ENCODE data around the gene TET3. TPM values are rescaled to one million over a fixed set of nuclear protein-coding genes. Genes with fewer than 3 reads are reported as not detected.

The TET3 gene
- total RNA-seq, 2 donors from 2014 or later = 23.5 to 26.3 TPM

DNA sequence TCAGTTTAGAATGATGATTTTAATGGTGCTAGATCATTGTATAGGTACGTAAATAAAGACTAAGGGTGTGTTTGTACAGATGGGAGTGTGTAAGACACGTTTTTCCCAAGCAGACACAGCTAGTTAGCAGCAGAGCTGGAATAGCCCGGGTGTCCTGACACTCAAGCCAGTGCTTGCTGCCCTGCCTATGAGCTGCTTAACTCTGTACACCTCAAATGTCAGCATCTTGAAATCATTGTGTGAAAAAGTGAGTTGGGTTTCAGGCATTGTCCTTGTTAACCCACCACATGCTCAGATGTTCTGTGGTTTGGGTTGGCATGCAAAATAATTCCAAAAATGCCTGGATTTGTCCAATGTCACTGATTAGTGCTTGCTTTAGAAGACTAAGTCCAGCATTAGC is 13.0 kb upstream of the TET3 start:
- no peaks in the 10 kb centered on the region for H3K4me1 ChIP-seq (ENCODE audit: control insufficient read depth, insufficient read depth, low read length)
- no peaks in the 10 kb centered on the region for H3K36me3 ChIP-seq (ENCODE audit: control insufficient read depth, insufficient read depth, low read length)
- WGBS, 2 experiments (ENCODE audit: insufficient coverage in 1 of 2, insufficient read length in 1 of 2) = 92 to 100% methylated on average over 2 to 3 of the region's 3 CpGs
- Mint-ChIP-seq H3K9me3 (no peaks in the 10 kb centered on the region), H3K27ac (no peak overlapping the region), H3K36me3 (ENCODE audit: low read depth) (no peaks in the 10 kb centered on the region), H3K4me1 (peaks cover 13% of the 10 kb centered on the region), H3K4me3 (no peak overlapping the region), H3K27me3 (ENCODE audit: insufficient read depth) (peaks cover 8% of the 10 kb centered on the region)
- no peak for DNase-seq
- H3K4me3 ChIP-seq (ENCODE audit: low read length) = no peak overlapping the region
- no peaks in the 10 kb centered on the region for H3K9me3 ChIP-seq (ENCODE audit: control insufficient read depth, low read length)
- H3K27ac ChIP-seq (ENCODE audit: low read depth, low read length) = no peak overlapping the region
- no peak overlapping the region for H3K9ac ChIP-seq (ENCODE audit: extremely low read depth, low read length, poor library complexity, severe bottlenecking)
- no peaks in the 10 kb centered on the region for H3K27me3 ChIP-seq (ENCODE audit: control insufficient read depth, insufficient read depth, low read length, poor library complexity, severe bottlenecking)
- TF ChIP-seq, protein P1, sequence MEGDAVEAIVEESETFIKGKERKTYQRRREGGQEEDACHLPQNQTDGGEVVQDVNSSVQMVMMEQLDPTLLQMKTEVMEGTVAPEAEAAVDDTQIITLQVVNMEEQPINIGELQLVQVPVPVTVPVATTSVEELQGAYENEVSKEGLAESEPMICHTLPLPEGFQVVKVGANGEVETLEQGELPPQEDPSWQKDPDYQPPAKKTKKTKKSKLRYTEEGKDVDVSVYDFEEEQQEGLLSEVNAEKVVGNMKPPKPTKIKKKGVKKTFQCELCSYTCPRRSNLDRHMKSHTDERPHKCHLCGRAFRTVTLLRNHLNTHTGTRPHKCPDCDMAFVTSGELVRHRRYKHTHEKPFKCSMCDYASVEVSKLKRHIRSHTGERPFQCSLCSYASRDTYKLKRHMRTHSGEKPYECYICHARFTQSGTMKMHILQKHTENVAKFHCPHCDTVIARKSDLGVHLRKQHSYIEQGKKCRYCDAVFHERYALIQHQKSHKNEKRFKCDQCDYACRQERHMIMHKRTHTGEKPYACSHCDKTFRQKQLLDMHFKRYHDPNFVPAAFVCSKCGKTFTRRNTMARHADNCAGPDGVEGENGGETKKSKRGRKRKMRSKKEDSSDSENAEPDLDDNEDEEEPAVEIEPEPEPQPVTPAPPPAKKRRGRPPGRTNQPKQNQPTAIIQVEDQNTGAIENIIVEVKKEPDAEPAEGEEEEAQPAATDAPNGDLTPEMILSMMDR (conservative IDR thresholded peaks at IDR 0.05) = no peak

DNA sequence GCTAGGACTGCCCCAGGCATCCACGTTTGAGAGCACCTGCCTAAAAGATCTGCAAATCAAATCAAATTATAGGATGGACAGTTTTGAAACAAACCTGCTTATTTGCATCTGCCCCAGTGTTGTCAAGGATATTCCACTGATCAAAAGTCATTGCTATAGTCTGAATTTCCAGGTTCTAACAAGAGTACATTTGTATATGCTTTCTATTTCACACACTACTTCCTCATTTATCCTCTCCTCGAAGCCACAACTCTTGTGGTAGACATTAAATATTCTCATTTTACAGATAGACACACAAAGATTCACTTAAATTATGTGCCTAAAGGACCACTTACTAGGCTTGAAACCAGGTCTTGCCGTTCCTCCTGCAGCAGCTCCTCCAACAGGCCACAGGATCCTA is 11.9 kb upstream of the TET3 start:
- WGBS, 2 experiments (ENCODE audit: insufficient coverage in 1 of 2, insufficient read length in 1 of 2) = 87 to 95% methylated on average over 3 of the region's 3 CpGs
- DNase-seq = no peak
- no peaks in the 10 kb centered on the region for H3K9me3 ChIP-seq (ENCODE audit: control insufficient read depth, low read length)
- peaks cover 17% of the 10 kb centered on the region for H3K27me3 Mint-ChIP-seq (ENCODE audit: insufficient read depth)
- no peak overlapping the region for H3K27ac ChIP-seq (ENCODE audit: low read depth, low read length)
- TF ChIP-seq, protein P1 (conservative IDR thresholded peaks at IDR 0.05) = no peak
- H3K9me3 Mint-ChIP-seq = no peaks in the 10 kb centered on the region
- no peaks in the 10 kb centered on the region for H3K36me3 Mint-ChIP-seq (ENCODE audit: low read depth)
- no peak overlapping the region for H3K9ac ChIP-seq (ENCODE audit: extremely low read depth, low read length, poor library complexity, severe bottlenecking)
- H3K36me3 ChIP-seq (ENCODE audit: control insufficient read depth, insufficient read depth, low read length) = no peaks in the 10 kb centered on the region
- no peak overlapping the region for H3K4me3 ChIP-seq (ENCODE audit: low read length)
- H3K27me3 ChIP-seq (ENCODE audit: control insufficient read depth, insufficient read depth, low read length, poor library complexity, severe bottlenecking) = no peaks in the 10 kb centered on the region
- H3K27ac Mint-ChIP-seq = no peak overlapping the region
- H3K4me1 Mint-ChIP-seq = peaks cover 13% of the 10 kb centered on the region
- no peak overlapping the region for H3K4me3 Mint-ChIP-seq
- H3K4me1 ChIP-seq (ENCODE audit: control insufficient read depth, insufficient read depth, low read length) = no peaks in the 10 kb centered on the region

DNA sequence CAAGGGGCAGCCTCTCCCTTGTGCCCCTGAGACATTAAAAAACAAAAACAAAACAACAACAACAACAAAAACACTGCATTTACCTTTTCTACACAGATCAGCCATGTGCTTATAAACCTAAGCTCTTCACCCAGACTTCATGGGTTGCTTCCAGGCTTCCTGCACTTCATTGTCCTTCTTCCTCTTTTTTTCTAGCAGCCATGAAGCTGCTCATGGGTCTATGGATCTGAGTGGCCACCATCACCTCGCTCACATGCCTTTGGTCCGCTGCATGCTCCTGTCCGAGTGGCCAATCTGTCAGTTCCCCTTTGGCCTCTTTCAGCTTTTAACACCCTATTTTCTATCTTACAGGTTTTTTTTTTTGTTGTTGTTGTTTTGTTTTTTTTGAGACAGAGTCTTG is 9.0 kb upstream of the TET3 start:
- TF ChIP-seq, protein P1 (conservative IDR thresholded peaks at IDR 0.05) = no peak
- no peaks in the 10 kb centered on the region for H3K36me3 Mint-ChIP-seq (ENCODE audit: low read depth)
- peaks cover 8% of the 10 kb centered on the region for H3K4me1 Mint-ChIP-seq
- H3K4me1 ChIP-seq (ENCODE audit: control insufficient read depth, insufficient read depth, low read length) = no peaks in the 10 kb centered on the region
- WGBS, 2 experiments (ENCODE audit: insufficient coverage in 1 of 2, insufficient read length in 1 of 2) = 96 to 100% methylated on average over 1 to 3 of the region's 3 CpGs
- H3K4me3 Mint-ChIP-seq = no peak overlapping the region
- H3K9ac ChIP-seq (ENCODE audit: extremely low read depth, low read length, poor library complexity, severe bottlenecking) = no peak overlapping the region
- peaks cover 37% of the 10 kb centered on the region for H3K27me3 Mint-ChIP-seq (ENCODE audit: insufficient read depth)
- H3K4me3 ChIP-seq (ENCODE audit: low read length) = no peak overlapping the region
- no peak for DNase-seq
- H3K36me3 ChIP-seq (ENCODE audit: control insufficient read depth, insufficient read depth, low read length) = no peaks in the 10 kb centered on the region
- H3K9me3 Mint-ChIP-seq = no peaks in the 10 kb centered on the region
- no peaks in the 10 kb centered on the region for H3K9me3 ChIP-seq (ENCODE audit: control insufficient read depth, low read length)
- no peaks in the 10 kb centered on the region for H3K27me3 ChIP-seq (ENCODE audit: control insufficient read depth, insufficient read depth, low read length, poor library complexity, severe bottlenecking)
- H3K27ac Mint-ChIP-seq = no peak overlapping the region
- H3K27ac ChIP-seq (ENCODE audit: low read depth, low read length) = no peak overlapping the region
